ENCODE data around the gene PARVB. TPM values are rescaled to one million over a fixed set of nuclear protein-coding genes. Genes with fewer than 3 reads are reported as not detected.

The PARVB gene
- total RNA-seq, 1 donor from 2014 or later, result 94.6 TPM

DNA sequence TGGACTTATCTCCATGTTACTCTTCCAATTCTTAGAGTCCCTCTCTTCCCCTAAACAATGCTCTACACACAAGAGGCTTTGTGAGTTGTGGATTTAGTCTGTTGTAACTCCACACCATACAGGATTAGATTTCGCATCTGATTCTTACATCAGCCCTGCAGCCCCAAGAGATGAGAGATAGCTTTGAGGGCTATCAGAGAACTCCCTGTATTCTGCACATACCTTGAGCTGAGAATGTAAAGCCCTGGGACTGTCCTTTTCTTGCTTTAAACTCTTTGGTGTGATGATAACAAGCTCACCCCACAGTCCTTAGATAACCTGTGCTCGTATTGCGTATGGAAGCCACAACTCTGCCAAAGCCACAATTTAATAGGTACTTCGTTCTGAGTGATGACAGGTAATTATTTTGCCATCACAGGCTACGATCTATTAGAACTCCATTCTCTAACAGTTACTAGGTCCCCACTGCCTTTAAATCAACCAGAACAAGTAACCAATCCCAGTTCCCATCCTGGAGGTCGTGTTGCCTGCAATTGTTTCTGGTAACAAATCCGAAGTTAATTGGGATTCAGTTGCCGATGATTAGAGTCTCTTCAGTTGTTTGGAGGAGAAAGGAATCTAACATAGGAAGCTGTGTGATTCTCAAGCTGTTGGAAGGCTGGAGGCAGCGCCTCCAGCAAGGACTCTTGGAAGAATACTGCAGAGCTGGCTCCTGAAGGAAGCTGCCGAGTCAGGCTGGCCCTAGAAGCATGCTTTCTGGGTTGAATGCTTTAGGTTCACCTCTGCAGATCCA is 155.3 kb downstream of the PARVB start:
- H3K36me3 ChIP-seq (ENCODE audit: control insufficient read depth, insufficient read depth, low read length), result no peaks in the 10 kb centered on the region
- H3K4me3 ChIP-seq (ENCODE audit: low read depth, low read length), result no peak overlapping the region
- peaks cover 12% of the 10 kb centered on the region for H3K27me3 ChIP-seq (ENCODE audit: control insufficient read depth, insufficient read depth, low read length)
- DNase-seq (ENCODE audit: low read depth), result no peak
- TF ChIP-seq CTCF (IDR thresholded peaks at IDR 0.05; ENCODE audit: insufficient read depth, low read length, poor library complexity, severe bottlenecking), result no peak

DNA sequence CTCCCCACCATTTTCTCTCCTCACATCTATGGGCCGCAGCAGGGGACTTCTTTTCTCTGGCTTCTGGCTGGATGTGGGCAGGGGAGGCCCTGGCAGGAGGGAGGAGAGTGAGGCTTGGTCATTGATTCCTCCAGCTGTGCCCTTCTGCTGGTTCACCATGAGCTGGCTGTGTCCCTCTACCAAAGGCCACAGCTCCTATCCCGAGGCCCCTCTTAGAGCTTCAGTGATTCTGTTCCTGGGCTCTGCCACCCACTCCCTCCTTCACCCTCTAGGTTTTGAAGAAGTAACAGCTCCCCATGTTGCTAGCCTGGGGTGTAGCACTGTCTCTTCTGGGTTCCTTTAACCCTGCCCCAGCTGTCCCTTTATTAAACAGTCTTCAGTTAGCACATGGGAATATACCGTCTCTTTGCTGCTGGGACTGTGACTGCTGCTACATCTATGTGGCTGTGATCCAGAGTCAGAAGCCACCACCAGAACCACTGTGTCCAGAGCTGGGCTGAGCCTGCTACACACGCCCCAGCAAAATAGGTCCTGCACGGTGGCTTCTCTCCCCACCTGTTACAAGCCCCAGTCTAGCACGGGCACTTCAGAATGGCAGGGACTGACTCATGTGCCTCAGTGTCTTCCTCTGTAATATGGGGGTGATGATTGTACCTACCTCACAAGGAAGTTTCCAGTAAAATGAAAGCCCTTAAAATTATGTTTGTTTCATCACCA is 156.0 kb downstream of the PARVB start:
- Histone ChIP-seq H3K27me3 (ENCODE audit: control insufficient read depth, insufficient read depth, low read length) (peaks cover 12% of the 10 kb centered on the region), H3K4me3 (ENCODE audit: low read depth, low read length) (no peak overlapping the region), H3K36me3 (ENCODE audit: control insufficient read depth, insufficient read depth, low read length) (no peaks in the 10 kb centered on the region)
- DNase-seq (ENCODE audit: low read depth), result no peak
- no peak for TF ChIP-seq CTCF (IDR thresholded peaks at IDR 0.05; ENCODE audit: insufficient read depth, low read length, poor library complexity, severe bottlenecking)

GRCh38 chr22:44180706-44181032 is 156.6 kb downstream of the PARVB start, which contains the start of gene PARVG:
TSS of gene PARVG (plus strand) at chr22:44180925. CDS start at chr22:44183330, 2,405 bp downstream.
- no peak for DNase-seq (ENCODE audit: low read depth)
- H3K27me3 ChIP-seq (ENCODE audit: control insufficient read depth, insufficient read depth, low read length), result peaks cover 10% of the 10 kb centered on the region
- no peak within 1 kb of the TSS for H3K4me3 ChIP-seq (ENCODE audit: low read depth, low read length)
- H3K36me3 ChIP-seq (ENCODE audit: control insufficient read depth, insufficient read depth, low read length), result no peaks in the 10 kb centered on the region
- no peak for TF ChIP-seq CTCF (IDR thresholded peaks at IDR 0.05; ENCODE audit: insufficient read depth, low read length, poor library complexity, severe bottlenecking)

DNA sequence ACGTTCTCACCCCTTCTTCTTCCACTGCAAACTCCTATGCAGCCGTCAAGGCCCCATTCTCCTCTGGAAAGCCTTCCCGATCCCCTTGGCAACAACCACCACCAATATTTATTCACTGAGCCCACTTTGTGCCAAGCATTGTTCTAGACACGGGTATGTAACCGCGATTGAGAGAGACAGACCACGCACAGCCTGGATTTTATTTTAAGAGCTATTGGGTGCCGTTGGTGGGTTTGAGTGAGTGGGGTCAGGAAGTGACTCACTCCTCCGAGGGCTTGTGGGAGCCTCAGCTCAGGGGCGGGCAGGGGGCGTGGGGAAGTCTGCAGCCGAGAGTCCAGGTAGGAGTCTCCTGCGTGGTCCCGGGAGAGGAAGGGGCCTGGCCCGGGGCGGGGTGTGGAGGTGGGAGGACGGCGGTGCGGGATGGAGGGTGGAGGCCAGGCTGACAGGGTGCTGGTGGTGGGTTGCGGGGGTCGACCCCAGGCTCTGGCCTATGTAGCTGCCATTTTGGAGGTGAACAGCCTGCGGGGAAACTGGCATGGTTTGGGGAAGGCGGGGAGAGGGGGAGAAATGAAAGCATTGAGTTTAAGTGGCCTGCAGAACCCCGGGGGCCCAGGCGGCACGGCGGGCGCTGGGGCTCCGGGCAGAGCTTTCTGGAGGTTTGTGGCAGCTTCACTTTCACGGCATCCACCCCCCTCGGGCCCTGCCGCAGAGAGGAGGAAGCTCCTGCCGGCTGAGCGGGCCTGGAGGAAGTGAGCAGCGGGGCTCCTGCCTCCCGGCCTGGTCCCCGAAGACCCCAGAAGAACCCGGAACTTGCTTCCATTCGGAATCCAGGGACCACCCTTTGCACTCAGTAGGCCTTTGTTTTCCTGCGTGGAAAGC is 157.2 kb downstream of the PARVB start:
- DNase-seq (ENCODE audit: low read depth), result no peak
- H3K4me3 ChIP-seq (ENCODE audit: low read depth, low read length), result no peak overlapping the region
- H3K27me3 ChIP-seq (ENCODE audit: control insufficient read depth, insufficient read depth, low read length), result peaks cover 10% of the 10 kb centered on the region
- no peak for TF ChIP-seq CTCF (IDR thresholded peaks at IDR 0.05; ENCODE audit: insufficient read depth, low read length, poor library complexity, severe bottlenecking)
- no peaks in the 10 kb centered on the region for H3K36me3 ChIP-seq (ENCODE audit: control insufficient read depth, insufficient read depth, low read length)

DNA sequence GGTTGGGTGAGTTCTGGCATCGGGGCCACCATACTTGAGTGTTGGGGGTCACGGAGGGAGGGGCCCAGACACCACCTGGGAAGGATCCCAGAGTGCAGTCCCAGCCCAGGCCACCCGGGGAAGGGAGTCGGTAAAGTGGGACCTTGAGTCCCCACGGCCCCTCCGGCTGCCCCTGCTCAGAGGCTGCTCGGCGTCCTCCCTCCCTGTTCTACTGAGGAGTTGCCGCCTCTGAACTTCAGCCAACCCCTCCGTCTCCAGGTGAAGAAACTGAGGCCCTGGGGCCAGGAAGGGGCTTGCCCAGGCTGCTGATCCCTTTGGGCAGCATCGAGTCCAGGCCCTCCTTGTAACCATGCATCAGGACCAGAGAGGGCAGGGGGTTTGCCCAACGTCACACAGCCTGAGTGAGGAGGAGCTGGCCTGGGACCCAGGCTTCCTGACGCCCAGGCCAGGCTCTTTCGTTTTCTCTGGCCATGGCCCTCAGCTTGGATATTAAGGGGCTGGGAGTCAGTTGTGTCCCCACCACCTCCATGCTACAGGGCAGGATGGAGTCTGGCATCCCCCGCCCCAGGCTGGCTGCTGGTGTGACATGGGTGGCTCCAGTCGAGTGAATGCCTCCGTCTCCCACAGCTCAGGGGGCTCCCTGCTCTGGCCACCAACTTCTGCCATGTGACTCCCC is 157.9 kb downstream of the PARVB start:
- TF ChIP-seq CTCF (IDR thresholded peaks at IDR 0.05; ENCODE audit: insufficient read depth, low read length, poor library complexity, severe bottlenecking), result no peak
- no peak overlapping the region for H3K4me3 ChIP-seq (ENCODE audit: low read depth, low read length)
- H3K27me3 ChIP-seq (ENCODE audit: control insufficient read depth, insufficient read depth, low read length), result peaks cover 12% of the 10 kb centered on the region
- DNase-seq (ENCODE audit: low read depth), result no peak
- H3K36me3 ChIP-seq (ENCODE audit: control insufficient read depth, insufficient read depth, low read length), result no peaks in the 10 kb centered on the region
